Stimulated activated CD8-positive, alpha-beta memory T cell treated with anti-CD3 and anti-CD28 coated beads, Interleukin-7, amount 100 ng/mL, for 24 hours (primary cell): ENCODE results near the gene JAML.
A peak's percentile ranks its signal among the peaks of the same experiment; 100 is the strongest.
"Not testable (repeated sequence)": the region's sequence is repeated elsewhere in the genome, so short reads cannot be mapped to it uniquely, and the experiment has no call there.

ENCODE experiments used
- DNase-seq: peaks from one replicate; pipeline ENCODE4 v3.0.0-alpha.2; 2020; ENCODE audit warnings: low read depth

JAML gene

DNA sequence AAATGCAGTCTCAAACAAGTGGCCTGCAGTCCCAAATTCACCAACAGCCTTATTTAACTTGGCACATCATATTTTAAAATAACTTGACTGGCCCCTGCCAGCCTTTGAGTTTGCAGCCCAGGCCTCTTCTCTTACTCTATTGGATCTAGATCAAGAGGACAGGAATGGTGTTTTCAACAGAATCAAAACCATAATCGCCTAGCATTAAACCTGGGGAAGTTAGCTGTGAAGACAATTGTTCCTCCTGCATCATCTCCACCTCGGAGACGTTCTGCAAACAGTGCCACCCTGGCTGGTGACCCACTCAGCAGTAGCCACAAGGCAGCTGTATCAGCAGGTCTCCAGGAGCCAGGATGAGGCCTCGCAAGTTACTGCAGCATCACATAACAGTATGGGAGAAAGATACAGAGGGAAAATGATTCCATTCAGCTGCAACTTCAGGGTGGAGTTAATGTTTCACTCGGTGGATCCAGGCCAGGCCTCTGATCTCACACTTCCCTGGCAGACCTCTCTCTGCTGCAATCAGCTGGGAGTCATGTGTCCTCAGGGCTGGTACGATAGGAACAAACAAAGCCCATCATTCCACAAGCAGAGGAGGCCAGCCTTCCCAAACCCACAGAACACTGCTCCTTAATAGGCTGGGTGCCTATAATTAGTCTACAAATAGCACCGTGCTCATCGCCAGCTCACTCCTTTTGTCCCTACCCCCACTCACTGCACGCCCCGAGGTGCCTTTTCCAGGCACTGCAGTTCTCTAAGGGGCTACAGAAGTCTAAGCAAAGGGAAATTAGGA lies 29.8 kb downstream of the JAML start:
- DNase-seq, result no peak

DNA sequence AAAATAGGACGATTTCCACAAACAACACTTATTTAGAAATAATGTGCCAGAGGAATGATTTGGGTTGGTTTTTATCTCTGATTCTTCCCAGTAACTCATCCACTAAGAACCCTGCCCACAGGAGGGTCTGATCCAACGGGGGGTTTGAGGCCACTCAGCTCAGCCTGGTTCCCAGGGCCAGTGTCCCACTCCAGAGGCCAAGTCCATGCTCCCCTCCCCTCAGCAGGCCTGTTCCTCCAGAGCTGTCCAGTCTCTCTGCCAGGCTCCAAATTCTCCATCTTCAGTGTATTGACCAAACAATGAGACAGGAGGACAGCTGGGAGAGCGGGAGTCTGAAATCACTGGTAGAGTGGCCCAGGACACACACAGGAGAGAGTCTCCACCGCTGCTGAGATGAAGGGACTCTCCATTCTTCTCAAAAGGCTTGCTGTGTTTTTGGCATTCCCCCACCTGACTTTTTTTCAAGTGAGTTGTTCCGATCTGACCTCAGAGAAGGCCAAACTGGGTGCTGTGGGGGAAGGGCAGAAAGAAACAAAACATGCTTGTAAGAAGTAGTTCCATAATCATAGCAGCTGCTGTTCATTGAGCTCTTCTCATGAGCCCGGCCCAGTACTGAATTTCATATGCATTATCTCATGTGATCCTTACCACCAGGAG lies 30.8 kb downstream of the JAML start:
- no peak for DNase-seq

DNA sequence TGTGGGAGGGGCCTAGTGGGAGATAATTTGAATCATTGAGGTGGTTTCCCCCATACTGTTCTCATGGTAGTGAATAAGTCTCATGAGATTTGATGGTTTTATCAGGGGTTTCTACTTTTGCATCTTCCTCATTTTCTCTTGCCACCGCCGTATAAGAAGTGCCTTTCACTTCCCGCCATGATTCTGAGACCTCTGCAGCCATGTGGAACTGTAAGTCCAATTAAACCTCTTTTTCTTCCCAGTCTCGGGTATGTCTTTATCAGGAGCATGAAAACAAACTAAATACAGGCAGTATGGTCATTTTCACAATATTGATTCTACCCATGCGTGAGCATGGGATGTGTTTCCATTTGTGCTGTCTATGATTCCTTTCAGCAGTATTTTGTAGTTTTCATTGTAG lies 32.0 kb downstream of the JAML start:
- DNase-seq, result not testable (repeated sequence)

DNA sequence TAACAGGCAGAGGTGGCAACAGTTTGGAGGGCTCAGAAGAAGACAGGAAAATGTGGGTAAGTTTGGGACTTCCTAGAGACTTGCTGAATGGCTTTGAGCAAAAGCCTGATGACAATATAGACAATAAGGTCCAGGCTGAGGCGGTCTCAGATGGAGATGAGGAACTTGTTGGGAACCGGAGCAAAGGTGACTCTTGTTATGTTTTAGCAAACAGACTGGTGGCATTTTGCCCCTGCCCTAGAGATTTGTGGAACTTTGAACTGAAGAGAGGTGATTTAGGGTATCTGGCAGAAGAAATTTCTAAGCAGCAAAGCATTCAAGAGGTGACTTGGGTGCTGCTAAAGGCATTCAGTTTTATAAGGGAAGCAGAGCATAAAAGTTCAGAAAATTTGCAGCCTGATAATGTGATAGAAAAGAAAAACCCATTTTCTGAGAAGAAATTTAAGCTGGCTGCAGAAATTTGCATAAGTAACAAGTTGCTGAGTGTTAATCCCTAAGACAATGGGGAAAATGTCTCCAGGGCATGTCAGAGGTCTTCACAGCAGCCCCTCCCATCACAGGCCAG lies 33.8 kb downstream of the JAML start:
- DNase-seq, result not testable (repeated sequence)

DNA sequence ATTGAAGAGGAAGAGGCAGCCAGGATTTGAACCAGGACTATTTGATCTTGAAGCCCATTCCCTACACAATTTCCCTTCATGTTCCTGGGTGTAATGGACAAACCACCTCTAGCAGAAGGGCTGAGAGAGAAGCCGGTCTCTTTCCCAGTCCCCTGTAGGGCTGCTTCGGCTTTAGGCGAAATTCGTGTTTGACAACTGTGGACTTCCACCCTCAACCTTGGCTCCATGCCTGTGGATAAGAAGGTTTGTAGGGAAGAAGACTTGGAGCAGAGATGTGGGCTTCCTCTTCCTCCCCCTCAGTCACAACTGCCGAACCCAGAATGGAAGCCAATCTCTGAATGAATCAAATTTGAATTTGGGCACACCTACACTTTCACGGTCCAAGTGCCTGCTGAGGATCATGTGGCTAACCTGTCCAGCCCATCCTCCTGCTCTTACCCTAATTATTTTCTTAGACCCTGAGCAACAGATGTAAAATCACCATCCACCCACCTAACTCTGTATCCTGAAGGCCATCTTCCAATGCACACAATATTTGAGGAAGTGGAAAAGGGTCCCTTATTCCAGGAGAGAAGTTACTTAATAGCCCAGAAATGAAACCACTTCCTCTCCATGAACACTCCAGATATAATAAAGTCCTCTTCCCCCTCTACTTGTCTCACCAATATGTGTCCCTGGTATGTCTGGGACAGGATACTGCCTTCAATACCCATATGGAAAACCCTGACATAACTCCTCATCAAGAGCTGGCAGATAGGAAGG lies 38.3 kb downstream of the JAML start:
- no peak for DNase-seq

DNA sequence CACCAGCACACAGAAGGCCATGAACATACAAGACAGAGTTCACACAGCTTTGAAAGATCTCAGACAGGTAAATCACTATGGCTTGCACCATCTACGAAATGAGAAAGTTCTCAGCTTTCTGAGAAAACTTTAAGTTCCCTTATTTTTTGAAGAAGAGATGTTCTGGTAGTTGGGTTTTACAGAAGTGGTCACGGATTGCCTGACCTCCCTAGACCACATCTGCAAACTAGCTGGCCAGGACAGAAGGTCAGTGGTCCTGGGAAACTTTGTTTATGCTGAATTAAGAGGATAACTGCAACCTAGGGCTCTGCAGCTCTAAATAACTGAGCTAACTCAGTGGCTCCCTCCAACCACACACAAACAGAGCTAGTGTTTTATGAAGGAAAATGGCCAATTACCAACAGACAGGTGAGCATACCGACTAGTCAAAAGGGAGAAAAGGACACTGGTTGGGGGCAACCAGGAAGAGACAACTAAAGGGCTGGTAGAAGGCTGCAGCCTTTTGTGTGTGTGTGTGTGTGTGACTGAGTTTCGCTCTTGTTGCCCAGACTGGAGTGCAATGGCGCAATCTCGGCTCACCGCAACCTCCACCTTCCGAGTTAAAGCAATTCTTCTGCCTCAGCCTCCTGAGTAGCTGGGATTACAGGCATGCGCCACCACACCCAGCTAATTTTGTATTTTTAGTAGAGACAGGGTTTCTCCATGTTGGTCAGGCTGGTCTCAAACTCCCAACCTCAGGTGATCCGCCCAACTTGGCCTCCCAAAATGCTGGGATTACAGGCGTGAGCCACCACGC lies 39.8 kb downstream of the JAML start:
- DNase-seq, result no peak

DNA sequence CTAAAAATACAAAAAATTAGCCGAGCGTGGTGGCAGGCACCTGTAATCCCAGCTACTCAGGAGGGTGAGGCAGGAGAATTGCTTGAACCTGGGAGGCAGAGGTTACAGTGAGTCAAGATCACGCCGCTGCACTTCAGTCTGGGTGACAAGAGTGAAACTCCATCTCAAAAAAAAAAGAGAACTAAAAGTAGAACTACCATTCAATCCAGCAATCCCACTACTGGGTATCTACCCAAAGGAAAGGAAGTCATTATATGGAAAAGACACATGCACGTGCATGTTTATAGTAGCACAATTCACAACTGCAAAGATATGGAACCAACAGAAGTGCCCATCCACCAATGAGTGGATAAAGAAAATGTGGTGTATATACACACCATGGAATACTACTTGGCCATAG lies 41.1 kb downstream of the JAML start:
- not testable (repeated sequence) for DNase-seq

DNA sequence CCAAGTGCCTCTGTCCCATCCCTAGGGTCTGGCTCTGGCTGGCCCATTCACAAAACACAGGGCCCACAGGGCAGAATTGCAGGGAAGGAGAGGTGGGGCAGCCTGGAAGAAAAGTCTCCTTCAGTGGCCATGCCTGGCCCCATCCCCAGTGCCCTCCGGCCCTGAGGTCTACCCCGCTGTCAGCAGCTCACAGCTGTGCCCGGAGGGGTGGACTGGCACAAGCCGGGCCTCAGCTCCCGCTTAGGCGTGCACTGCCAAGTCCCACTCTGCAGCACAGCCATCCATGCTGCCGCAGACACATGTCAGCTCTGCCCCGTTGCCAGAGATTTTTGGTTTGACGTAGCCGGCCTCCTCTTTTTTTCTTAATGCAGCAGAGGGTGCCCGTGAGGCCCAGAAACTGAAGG lies 44.5 kb downstream of the JAML start:
- no peak for DNase-seq

DNA sequence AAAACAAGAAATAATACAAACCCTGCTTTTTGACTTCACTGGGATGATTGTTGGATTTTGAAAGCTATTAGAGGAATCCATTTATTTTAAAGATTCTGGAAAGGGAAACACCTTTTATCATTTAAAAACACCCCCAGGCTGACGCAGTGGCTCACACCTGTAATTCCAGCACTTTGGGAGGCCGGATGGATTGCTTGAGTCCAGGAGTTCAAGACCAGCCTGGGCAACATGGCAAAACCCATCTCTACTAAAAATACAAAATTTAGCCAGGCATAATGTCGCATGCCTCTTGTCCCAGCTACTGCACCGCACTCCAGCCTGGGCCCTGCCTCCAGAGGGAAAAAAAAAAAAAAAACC lies 48.1 kb downstream of the JAML start:
- no peak for DNase-seq

DNA sequence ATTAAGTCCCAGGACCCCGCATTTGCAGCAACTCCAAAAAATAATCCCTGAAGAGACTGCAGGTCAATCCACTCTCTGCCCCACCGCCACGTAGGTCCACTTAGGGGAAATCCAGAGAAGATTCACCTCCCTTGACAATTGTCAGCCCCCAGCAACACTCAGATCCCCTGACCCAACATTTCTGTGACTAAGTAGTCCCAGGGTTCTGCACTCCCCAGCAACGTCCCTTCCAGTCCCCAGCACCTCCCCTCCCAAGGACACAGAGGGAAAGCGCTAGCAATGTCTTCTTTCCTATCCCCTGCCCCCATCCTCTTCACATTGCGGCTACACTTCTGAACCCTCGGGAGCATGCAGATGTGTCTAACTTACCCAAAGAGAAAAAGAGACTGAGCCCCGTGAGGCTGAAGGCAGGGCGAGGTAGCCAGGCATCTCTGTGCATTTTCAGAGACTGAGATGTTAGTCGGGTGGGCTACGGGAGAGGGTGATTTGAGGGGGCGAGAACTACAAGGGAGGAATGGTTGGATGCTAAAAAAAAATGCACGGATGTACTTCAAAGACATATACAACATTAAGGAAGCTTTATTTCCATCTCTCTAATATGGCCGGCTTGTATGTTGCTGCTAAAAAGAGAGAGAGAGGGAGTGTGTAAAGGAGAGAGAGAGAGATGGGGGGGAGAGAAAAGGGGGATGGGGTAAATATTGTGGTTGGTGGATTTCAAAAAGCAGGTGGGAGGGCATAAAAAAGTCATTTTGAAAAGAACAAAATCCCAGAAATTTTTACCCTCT lies 48.6 kb downstream of the JAML start, which contains the start of gene SCN2B:
Gene SCN2B (minus strand): TSS at position 647 of the 785 bp plus-strand sequence. CDS start 208 bp downstream, at position 439.
- no peak for DNase-seq

DNA sequence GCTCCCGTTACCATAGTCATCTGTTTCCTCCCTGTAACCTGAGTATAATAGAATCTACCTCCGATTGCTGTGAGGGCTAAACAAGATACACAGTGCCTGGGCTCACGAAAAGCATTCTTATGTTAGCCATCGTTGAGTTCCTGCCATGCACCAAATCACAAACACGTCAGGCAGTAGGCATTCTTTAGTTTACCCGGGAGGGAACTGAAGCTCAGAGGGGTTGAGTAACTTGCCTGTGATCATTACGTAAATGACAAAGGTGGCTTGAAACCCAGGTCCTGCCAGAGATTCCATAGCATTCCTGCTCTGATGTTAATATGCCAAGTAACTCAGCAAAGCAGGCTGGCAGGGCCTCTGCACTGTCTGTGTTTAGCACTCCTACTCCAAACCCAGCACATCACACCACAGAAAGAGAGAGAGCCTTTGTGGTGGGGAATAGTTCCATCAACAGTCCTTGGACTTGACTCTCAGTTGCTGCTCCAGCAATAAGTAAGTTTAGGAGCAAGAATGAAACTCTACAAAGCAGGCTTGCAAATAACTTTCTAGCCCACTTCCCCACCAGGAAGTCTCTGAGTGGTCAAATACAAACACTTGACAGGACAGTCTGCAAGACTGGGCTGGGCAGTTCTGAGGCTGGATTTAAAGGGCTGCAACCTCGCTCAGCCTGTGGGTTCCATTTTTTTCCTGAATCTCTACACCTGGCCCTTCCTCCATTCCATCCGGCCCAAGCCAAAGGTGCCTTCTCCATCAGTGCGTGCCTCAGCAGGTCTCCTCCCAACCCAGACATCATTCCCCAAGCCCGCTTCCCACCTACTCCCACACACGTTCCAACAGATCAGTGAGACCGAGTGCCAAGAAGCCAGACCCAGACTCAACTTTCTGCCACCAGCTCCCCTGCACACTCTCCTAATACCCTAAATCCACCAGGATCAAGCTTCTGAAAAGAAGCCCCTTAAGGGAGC lies 49.5 kb downstream of the JAML start:
- no peak for DNase-seq

DNA sequence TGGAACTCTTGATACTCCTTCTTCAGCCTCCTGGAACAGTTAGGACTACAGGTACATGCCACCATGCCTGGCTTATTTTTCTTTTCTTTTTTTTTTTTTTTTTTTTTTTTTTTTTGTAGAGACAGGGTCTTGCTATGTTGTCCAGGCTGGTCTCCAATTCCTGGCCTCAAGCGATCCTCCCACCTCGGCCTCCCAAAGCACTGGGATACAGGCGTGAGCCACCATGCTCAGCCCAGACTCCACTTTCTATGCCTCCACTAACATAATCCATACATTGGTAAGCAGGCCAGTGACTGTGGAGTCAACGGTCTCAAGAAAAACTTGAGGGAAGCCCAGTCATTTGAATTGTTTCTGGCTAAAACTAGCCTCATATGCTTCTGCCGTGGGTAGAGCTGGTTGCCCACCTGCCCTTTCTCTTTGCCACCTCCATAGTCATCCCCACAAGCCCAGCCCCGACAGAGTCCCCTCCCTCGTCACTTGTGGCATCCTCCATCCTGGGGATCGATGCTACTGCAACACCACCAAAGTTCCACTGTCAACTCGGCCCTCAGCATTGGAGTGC lies 50.7 kb downstream of the JAML start:
- no peak for DNase-seq

DNA sequence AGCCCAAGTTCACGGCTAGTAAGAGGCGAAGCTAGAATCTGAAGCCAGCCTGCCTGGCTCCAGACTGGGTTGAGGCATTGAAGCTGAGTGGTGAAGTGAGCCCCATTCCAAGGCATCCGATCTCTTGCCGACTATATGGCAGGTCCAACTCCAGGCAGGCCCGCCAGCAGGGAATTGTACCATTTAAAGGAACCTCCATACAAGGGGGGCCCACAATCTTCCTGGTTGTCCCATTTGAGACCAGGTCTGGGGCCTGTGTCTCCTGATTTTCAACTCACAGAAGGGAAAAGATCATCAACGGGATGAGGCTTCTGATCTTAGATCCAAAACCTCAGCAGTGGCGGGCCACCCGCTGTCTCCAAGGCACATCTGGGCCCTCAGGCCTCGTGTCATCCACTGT lies 52.5 kb downstream of the JAML start:
- no peak for DNase-seq

DNA sequence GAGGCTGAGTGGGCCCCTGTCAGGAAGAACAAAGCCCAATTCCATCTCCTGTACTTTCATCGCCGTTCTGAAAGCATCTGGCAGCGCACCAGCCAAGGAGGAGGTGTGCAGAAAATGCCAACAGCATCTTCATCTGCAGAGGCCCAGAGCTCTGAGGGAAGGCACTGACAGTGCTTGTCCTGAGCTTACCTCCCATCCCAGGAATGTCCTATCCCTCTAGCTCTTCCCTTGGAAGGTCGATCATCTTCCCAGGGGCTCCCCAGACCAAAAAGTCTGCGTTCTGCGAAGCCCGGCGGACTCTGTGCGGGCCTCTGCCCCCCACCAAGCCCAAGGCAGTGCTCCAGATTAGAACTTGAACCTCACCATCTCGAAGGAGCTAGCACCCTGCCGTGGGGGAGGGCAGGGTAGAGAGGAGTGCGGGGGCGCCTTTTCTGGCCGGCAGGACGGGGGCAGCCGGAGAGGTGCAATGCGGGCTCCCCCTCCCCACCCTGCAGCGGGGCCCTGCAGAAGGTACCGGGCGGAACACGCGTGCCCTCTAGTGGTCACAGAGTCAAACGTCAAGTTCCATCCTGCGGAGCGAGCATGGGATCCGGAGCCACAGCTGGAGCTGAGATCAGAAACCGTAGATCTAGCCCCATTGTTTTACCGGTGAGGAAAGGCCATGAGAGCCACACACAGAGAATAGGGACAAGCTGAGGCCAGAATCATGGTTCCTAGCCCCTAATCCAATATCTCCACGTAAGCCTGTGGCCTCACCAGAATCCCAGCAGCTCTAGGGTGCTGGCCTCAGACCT lies 53.3 kb downstream of the JAML start:
- peak; percentile 52 for DNase-seq

DNA sequence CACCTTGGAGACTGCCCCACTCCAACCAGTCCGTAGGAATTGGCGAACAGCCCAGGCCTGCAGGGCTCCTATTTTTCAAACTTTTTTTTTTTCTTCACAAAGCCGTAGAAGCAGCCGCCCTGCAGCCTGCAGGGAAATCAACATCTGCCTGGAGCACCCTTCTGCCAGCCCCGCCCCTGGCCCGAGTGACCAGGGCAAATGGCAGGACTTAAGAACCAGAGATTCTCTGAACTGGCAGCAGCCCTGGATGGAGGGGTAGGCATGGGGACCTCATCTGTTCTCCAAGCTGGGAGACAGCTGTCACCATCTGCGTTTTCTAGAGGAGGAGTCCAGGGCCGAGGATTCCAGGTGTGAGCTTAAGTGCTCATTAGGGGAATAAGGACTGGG lies 53.9 kb downstream of the JAML start:
- DNase-seq, result no peak

DNA sequence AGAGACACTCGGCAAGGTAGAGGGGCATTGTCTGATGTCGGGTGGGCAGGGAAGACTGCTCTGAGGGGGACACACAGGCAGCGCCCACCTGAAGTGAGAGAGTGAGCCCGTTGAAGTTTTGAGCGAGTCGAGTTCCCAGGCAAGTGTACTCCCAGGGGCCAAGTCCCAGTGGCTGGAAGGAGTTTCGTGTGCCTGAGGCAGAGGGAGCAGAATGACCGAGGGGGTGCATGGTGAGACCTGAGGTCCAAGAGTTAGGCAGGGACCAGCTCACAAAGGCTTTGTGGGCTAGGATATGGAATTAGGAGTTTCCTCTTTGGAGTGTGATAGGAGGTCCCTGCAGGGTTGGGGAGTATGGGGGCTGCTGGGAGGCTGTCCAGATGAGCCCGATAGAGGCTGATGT lies 54.6 kb downstream of the JAML start:
- DNase-seq, result no peak

DNA sequence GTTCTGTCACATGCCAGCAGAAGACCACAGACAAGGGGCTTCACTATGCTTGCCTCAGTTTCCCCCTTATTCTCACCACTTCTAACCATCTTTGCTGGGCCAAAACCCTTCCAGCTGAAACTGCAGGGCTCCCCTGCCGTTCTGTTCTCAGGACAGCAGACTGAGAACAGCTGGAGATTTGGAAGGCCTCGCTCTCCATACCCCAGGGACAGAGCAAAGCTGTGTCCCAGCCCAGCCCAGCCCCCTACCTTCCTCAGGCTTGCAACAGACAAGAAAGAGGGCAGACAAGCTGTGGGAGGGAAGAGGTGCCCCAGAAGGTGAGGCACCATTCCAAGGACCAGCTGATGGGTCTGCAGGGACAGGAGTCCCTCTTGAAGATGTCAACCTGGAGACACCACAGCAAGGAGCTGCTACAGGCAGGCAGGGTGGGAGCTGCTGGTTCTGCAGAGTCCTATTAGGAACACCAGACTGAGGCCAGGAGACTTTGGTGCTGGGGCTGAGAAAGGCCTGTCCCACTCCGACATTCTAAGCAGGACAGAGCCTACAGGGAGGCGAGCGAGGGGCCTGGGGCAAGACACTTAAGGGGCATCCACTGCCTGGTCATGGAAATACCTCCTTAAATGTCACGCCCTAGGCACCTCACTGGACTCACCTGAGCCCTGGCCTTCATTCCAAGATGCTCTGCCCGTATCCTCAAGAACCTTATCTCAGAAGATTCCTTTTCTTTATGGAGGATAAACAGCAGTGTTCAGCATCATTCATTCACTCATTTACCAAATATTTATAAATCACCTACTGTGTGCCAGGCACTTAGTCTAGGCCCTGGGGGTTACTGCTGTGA lies 55.3 kb downstream of the JAML start:
- no peak for DNase-seq

DNA sequence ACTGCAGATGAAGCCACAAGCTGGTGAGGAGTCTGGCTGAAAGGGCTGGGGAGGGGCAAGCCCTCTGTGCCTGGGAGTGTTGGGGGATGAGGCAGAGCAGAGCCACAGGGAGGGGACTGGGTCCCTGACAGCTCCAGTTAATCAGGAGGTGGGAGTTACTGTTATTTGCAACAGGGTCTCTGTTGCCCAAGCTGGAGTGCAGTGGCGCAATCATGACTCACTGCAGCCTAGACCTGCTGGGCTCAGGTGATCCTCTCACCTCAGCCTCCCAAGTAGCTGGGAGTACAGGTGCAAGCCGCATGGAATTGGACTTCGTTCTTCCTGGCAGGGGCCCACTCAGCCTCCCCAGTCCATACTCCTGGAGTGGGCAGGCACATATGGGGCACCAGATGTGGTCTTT lies 56.1 kb downstream of the JAML start:
- DNase-seq, result no peak
